GM23338 (cell line): Measurements from ENCODE around the gene HAUS5.

Source experiments
- CREB1 ChIP-seq: fragments of 250-450 bp; sonication (Bioruptor Pico); IDR thresholded peaks from 2 replicates; pipeline ENCODE4 v1.5.0; 2020; ENCODE audit warnings: low read depth, mild to moderate bottlenecking, moderate library complexity
- EZH2 ChIP-seq: fragments of 200-600 bp; sonication (generic); IDR thresholded peaks from one replicate; pipeline ENCODE4 v1.8.0; 2017; ENCODE audit warnings: antibody characterized with exemption, mild to moderate bottlenecking, low read depth; ENCODE audit not compliant: unreplicated experiment
- NANOG ChIP-seq: IDR thresholded peaks from 2 replicates; pipeline ENCODE4 v1.6.1; 2016; ENCODE audit warnings: antibody characterized with exemption, borderline replicate concordance
- POLR2AphosphoS5 ChIP-seq: IDR thresholded peaks from 2 replicates; pipeline ENCODE4 v1.6.1; 2016; ENCODE audit warnings: antibody characterized with exemption, low read depth
- TF ChIP-seq, protein P1 (sequence below), 2 experiments: fragments of 200-600 bp in 1 of 2; sonication (generic) in 1 of 2; conservative IDR thresholded peaks; 2 replicates each; pipeline versions ENCODE4 v1.5.1 to v1.6.1; 2016 to 2017; ENCODE audit warnings: antibody characterized with exemption in 2 of 2, low read depth in 2 of 2, mild to moderate bottlenecking in 2 of 2, moderate library complexity in 1 of 2
- TF ChIP-seq, protein P2 (sequence below): IDR thresholded peaks from one replicate; pipeline ENCODE4 v1.6.1; 2018; ENCODE audit warnings: antibody characterized with exemption; ENCODE audit not compliant: unreplicated experiment

DNA sequence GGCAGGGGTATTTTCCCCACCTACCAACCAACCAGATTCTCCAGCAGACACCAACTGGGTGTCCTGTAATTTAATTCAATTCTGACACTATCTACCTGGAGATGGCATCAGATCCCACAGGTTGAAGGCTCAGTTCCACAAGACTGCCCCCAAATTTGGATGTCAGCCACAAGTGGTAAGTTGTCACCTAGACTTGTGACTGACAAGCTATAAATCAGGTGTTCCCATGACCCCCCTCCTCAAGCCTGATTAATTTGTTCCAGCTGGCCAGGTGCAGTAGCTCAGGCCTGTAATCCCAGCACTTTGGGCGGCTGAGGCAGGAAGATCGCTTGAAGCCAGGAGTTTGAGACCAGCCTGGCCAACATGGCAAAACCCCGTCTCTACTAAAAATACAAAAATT is 10.6 kb upstream of the HAUS5 start:
- TF ChIP-seq, protein P1, sequence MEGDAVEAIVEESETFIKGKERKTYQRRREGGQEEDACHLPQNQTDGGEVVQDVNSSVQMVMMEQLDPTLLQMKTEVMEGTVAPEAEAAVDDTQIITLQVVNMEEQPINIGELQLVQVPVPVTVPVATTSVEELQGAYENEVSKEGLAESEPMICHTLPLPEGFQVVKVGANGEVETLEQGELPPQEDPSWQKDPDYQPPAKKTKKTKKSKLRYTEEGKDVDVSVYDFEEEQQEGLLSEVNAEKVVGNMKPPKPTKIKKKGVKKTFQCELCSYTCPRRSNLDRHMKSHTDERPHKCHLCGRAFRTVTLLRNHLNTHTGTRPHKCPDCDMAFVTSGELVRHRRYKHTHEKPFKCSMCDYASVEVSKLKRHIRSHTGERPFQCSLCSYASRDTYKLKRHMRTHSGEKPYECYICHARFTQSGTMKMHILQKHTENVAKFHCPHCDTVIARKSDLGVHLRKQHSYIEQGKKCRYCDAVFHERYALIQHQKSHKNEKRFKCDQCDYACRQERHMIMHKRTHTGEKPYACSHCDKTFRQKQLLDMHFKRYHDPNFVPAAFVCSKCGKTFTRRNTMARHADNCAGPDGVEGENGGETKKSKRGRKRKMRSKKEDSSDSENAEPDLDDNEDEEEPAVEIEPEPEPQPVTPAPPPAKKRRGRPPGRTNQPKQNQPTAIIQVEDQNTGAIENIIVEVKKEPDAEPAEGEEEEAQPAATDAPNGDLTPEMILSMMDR (conservative IDR thresholded peaks at IDR 0.05; ENCODE audit: low read depth in 2 of 2), result no peak
- no peak for TF ChIP-seq EZH2
- no peak for TF ChIP-seq POLR2AphosphoS5
- no peak for TF ChIP-seq CREB1 (CRISPR knock-in tag)
- TF ChIP-seq, protein P2, sequence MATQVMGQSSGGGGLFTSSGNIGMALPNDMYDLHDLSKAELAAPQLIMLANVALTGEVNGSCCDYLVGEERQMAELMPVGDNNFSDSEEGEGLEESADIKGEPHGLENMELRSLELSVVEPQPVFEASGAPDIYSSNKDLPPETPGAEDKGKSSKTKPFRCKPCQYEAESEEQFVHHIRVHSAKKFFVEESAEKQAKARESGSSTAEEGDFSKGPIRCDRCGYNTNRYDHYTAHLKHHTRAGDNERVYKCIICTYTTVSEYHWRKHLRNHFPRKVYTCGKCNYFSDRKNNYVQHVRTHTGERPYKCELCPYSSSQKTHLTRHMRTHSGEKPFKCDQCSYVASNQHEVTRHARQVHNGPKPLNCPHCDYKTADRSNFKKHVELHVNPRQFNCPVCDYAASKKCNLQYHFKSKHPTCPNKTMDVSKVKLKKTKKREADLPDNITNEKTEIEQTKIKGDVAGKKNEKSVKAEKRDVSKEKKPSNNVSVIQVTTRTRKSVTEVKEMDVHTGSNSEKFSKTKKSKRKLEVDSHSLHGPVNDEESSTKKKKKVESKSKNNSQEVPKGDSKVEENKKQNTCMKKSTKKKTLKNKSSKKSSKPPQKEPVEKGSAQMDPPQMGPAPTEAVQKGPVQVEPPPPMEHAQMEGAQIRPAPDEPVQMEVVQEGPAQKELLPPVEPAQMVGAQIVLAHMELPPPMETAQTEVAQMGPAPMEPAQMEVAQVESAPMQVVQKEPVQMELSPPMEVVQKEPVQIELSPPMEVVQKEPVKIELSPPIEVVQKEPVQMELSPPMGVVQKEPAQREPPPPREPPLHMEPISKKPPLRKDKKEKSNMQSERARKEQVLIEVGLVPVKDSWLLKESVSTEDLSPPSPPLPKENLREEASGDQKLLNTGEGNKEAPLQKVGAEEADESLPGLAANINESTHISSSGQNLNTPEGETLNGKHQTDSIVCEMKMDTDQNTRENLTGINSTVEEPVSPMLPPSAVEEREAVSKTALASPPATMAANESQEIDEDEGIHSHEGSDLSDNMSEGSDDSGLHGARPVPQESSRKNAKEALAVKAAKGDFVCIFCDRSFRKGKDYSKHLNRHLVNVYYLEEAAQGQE, result no peak
- TF ChIP-seq NANOG, result no peak
